Esophagus squamous epithelium (tissue), 5 donors: ENCODE data around the gene MRPS23. TPM values are rescaled to one million over a fixed set of nuclear protein-coding genes. Genes with fewer than 3 reads are reported as not detected.

Experiments
- DNase-seq: peaks from one replicate; lab custom pipeline; 2025; lab: John Stamatoyannopoulos, UW
- H3K27ac ChIP-seq, 4 donors: fragments of 200-600 bp; sonication (generic); one replicate each; pipeline ENCODE4 v1.5.1; 2016 to 2019; ENCODE audit warnings: mild to moderate bottlenecking in 1 of 4
- H3K27me3 ChIP-seq, 4 donors: fragments of 200-600 bp; sonication (generic); 1 replicate in 3 of 4; 2 replicates in 1 of 4; pipeline versions ENCODE4 v1.5.1 to v1.6.0; 2017 to 2021; ENCODE audit warnings: antibody characterized with exemption in 1 of 4
- H3K36me3 ChIP-seq, 3 donors: fragments of 200-600 bp; sonication (generic); one replicate each; pipeline ENCODE4 v1.5.1; 2016 to 2019
- H3K4me1 ChIP-seq, 3 donors: fragments of 200-600 bp; sonication (generic); one replicate each; pipeline ENCODE4 v1.5.1; 2017 to 2019
- H3K4me3 ChIP-seq, 4 donors: fragments of 200-600 bp; sonication (generic); 1 replicate in 3 of 4; 2 replicates in 1 of 4; pipeline ENCODE4 v1.5.1; 2016 to 2019; ENCODE audit warnings: mild to moderate bottlenecking in 2 of 4, moderate library complexity in 1 of 4
- H3K9me3 ChIP-seq, 3 donors: fragments of 200-600 bp; sonication (generic); one replicate each; pipeline ENCODE4 v1.5.1; 2016 to 2019
- POLR2A ChIP-seq, 4 donors: fragments of 450-650 bp; IDR thresholded peaks; one replicate each; pipeline ENCODE4 v1.6.1; 2017; ENCODE audit warnings: antibody characterized with exemption in 4 of 4, mild to moderate bottlenecking in 4 of 4, moderate library complexity in 3 of 4
- WGBS, 2 donors: methylation state at CpG; one replicate each; pipeline ENCODE4 v1.1.5; 2018; 5-methylcytosine and 5-hydroxymethylcytosine counted together
- intact Hi-C: fragments of 100-400 bp; cut with DNase I; formaldehyde crosslinking; loops from one replicate; pipeline ENCODE4 v1.15.0; 2022
- total RNA-seq, 4 donors: library from RNA; depleted of rRNA; stranded (reverse); fragments of >200 nt; gene quantifications; one replicate each; pipeline ENCODE4 v1.1.0, GENCODE V29; 2016
- TF ChIP-seq, protein P1 (sequence below), 6 experiments: fragments of 450-650 bp in 4 of 6; fragments of 200-600 bp in 2 of 6; sonication (generic) in 2 of 6; IDR thresholded peaks; one replicate each; pipeline ENCODE4 v1.5.1; 2016 to 2019; ENCODE audit warnings: antibody characterized with exemption in 6 of 6, mild to moderate bottlenecking in 4 of 6, moderate library complexity in 4 of 6
- donor health status: DM: yes; HTN: yes; CAD: no.

MRPS23 gene
- total RNA-seq, 4 donors from 2014 or later, result 9.9 to 25.2 (median 20.8) TPM

GRCh38 chr17:57886020-57886419 is 36.2 kb upstream of the MRPS23 start:
- TF ChIP-seq, protein P1, sequence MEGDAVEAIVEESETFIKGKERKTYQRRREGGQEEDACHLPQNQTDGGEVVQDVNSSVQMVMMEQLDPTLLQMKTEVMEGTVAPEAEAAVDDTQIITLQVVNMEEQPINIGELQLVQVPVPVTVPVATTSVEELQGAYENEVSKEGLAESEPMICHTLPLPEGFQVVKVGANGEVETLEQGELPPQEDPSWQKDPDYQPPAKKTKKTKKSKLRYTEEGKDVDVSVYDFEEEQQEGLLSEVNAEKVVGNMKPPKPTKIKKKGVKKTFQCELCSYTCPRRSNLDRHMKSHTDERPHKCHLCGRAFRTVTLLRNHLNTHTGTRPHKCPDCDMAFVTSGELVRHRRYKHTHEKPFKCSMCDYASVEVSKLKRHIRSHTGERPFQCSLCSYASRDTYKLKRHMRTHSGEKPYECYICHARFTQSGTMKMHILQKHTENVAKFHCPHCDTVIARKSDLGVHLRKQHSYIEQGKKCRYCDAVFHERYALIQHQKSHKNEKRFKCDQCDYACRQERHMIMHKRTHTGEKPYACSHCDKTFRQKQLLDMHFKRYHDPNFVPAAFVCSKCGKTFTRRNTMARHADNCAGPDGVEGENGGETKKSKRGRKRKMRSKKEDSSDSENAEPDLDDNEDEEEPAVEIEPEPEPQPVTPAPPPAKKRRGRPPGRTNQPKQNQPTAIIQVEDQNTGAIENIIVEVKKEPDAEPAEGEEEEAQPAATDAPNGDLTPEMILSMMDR (IDR thresholded peaks at IDR 0.05), result no peak
- no peak for TF ChIP-seq POLR2A (IDR thresholded peaks at IDR 0.05)
- WGBS, 2 donors, result 81 to 86% methylated on average over 4 of the region's 4 CpGs
- no peaks in the 10 kb centered on the region for H3K27me3 ChIP-seq
- no peak for DNase-seq
- H3K9me3 ChIP-seq, result no peaks in the 10 kb centered on the region
- peaks cover 3 to 49% (median 8%) of the 10 kb centered on the region in 3 donors for H3K36me3 ChIP-seq
- H3K27ac ChIP-seq, result no peak overlapping the region
- H3K4me3 ChIP-seq, result no peak overlapping the region
- peaks cover 22 to 45% (median 39%) of the 10 kb centered on the region in 3 donors for H3K4me1 ChIP-seq
- intact Hi-C loops, result no loop called here

GRCh38 chr17:57885148-57885915 is 35.5 kb upstream of the MRPS23 start:
- DNase-seq, result no peak

DNA sequence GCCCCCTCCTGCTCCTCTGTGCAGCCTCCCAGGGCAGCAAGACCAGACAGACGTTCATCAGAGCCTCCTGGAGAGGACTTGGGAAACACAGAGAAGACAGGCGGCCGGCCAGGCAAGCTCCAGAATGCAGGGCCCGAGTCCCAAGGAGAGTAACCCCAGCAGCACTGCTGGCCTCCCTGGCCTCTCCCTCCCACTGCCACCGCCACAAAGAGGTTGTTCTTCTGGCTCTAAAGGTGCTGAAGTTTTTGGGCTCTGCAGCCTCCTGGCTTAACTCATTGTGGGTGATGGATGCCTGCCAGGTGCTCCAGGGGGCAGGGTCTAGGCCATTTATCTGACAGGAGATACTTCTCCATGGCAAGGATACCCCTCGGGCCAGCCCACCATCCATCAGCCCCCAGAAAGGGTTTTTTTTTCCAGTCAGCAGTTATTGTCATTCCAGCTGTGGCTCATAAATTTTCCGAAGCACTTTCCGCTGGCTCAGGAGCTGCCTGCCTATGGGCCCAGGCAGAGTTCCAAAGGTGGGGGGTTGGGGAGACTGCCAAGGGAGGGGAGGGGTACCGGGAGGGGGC is 32.0 kb upstream of the MRPS23 start:
- Histone ChIP-seq H3K4me3 (no peak overlapping the region), H3K4me1 (peaks cover 7 to 45% (median 29%) of the 10 kb centered on the region in 3 donors), H3K9me3 (no peaks in the 10 kb centered on the region), H3K36me3 (peaks cover 3 to 89% (median 8%) of the 10 kb centered on the region in 3 donors), H3K27ac (peak overlapping the region; percentile 49 to 78 (median 61)), H3K27me3 (no peaks in the 10 kb centered on the region)
- TF ChIP-seq POLR2A (IDR thresholded peaks at IDR 0.05), result no peak
- TF ChIP-seq, protein P1 (IDR thresholded peaks at IDR 0.05), result no peak
- no peak for DNase-seq
- 57 to 58% methylated on average over 4 to 9 of the region's 9 CpGs for WGBS, 2 donors
- intact Hi-C loops, result no loop called here

More at GRCh38 chr17:57885148-57885915, 35.5 kb upstream of the MRPS23 start:
- TF ChIP-seq, protein P1 (IDR thresholded peaks at IDR 0.05), result no peak
- no peak for TF ChIP-seq POLR2A (IDR thresholded peaks at IDR 0.05)
- H3K9me3 ChIP-seq, result no peaks in the 10 kb centered on the region
- intact Hi-C loops, result no loop called here
- peaks cover 3 to 55% (median 8%) of the 10 kb centered on the region in 3 donors for H3K36me3 ChIP-seq
- H3K27ac ChIP-seq, result no peak overlapping the region
- H3K4me3 ChIP-seq, result no peak overlapping the region
- H3K4me1 ChIP-seq, result peaks cover 15 to 45% (median 34%) of the 10 kb centered on the region in 3 donors
- 85 to 92% methylated on average over 10 to 15 of the region's 67 CpGs for WGBS, 2 donors
- no peaks in the 10 kb centered on the region for H3K27me3 ChIP-seq

- no peaks in the 10 kb centered on the region for H3K9me3 ChIP-seq
- no peak for DNase-seq
- TF ChIP-seq POLR2A (IDR thresholded peaks at IDR 0.05), result no peak
- TF ChIP-seq, protein P1 (IDR thresholded peaks at IDR 0.05), result no peak
- H3K4me1 ChIP-seq, result peaks cover 7 to 52% (median 32%) of the 10 kb centered on the region in 3 donors
- peak overlapping the region; percentile 49 to 78 (median 62) for H3K27ac ChIP-seq
- WGBS, 2 donors, result 71 to 77% methylated on average over 8 of the region's 8 CpGs
- intact Hi-C loops, result no loop called here
- H3K27me3 ChIP-seq, result no peaks in the 10 kb centered on the region
- peaks cover 3 to 96% (median 8%) of the 10 kb centered on the region in 3 donors for H3K36me3 ChIP-seq
- H3K4me3 ChIP-seq, result no peak overlapping the region
Measured at GRCh38 chr17:57881143-57881542, 31.3 kb upstream of the MRPS23 start.

GRCh38 chr17:57880086-57880456 is 30.2 kb upstream of the MRPS23 start:
- H3K4me3 ChIP-seq, result no peak overlapping the region
- no peak for DNase-seq
- TF ChIP-seq POLR2A (IDR thresholded peaks at IDR 0.05), result no peak
- TF ChIP-seq, protein P1 (IDR thresholded peaks at IDR 0.05), result no peak
- peaks cover 14 to 63% (median 43%) of the 10 kb centered on the region in 3 donors for H3K4me1 ChIP-seq
- H3K9me3 ChIP-seq, result no peaks in the 10 kb centered on the region
- H3K27me3 ChIP-seq, result no peaks in the 10 kb centered on the region
- intact Hi-C loops, result no loop called here
- H3K36me3 ChIP-seq, result peaks cover 3 to 94% (median 6%) of the 10 kb centered on the region in 3 donors
- 70 to 82% methylated on average over 4 to 7 of the region's 8 CpGs for WGBS, 2 donors
- peak overlapping the region in 3 of 4 donors; percentile 35 to 78 (median 59) for H3K27ac ChIP-seq
